ENCODE data around the gene AKAP12. TPM values are rescaled to one million over a fixed set of nuclear protein-coding genes. Genes with fewer than 3 reads are reported as not detected.

AKAP12 gene
- total and polyA plus RNA-seq, 2 donors (not counting 1 experiment from before 2014, with no cell fraction given), result 0.04 to 0.22 TPM

DNA sequence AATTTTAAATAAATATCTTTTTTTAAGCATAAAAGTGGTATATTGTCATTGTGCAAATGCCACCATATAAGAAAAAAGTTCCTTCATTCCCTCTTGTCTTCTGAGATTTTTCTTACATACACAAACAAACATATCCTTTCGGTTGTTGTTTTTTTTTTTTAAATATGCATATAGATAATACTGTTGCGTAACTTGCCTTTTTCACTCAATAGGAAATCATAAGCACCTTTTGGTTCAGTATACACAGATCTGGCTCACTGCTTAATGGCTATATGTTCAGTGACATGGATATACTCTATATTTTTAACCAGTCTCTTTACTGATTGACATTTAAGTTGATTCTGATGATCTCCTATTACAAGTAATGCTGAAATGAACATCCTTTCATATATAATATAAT is 40.1 kb downstream of the AKAP12 start:
- ATAC-seq (ENCODE audit: low read depth) (no peak), DNase-seq (no peak)
- Histone ChIP-seq H3K36me3 (replicated peaks in 1 of 2; ENCODE audit: control extremely low read depth in 1 of 2, control insufficient read depth in 1 of 2, extremely low read depth in 1 of 2, insufficient read depth in 2 of 2, low read length in 1 of 2) (no peaks in the 10 kb centered on the region), H3K4me3 (ENCODE audit: control extremely low read depth in 1 of 5, extremely low read depth in 1 of 5, insufficient read depth in 1 of 5, low read depth in 2 of 5, low read length in 4 of 5) (no peak overlapping the region), H4K20me1 (ENCODE audit: control insufficient read depth, insufficient read depth, low read length, poor library complexity, severe bottlenecking) (no peaks in the 10 kb centered on the region), H3K79me2 (ENCODE audit: control insufficient read depth, insufficient read depth, low read length) (no peaks in the 10 kb centered on the region), H3K4me1 (ENCODE audit: control insufficient read depth in 2 of 2, insufficient read depth in 2 of 2, low read length in 2 of 2) (peaks cover 5 to 12% of the 10 kb centered on the region in 2 donors), H2AFZ (ENCODE audit: insufficient read depth, low read depth, low read length, poor library complexity, severe bottlenecking) (no peak overlapping the region), H3K27ac (ENCODE audit: low read length in 2 of 2) (no peak overlapping the region), H3K9ac (ENCODE audit: low read length) (no peak overlapping the region), H3K4me2 (replicated peaks; ENCODE audit: low read depth, low read length, poor library complexity, severe bottlenecking) (no peak overlapping the region), H3K9me3 (ENCODE audit: control extremely low read depth in 1 of 3, control insufficient read depth in 2 of 3, insufficient read depth in 1 of 3, low read length in 2 of 3) (no peaks in the 10 kb centered on the region), H3K27me3 (replicated peaks in 1 of 4; ENCODE audit: control extremely low read depth in 1 of 4, control insufficient read depth in 3 of 4, insufficient read depth in 4 of 4, low read length in 3 of 4) (peaks cover 0 to 2% (median 0%) of the 10 kb centered on the region in 4 experiments)
- Mint-ChIP-seq H3K27me3 (peaks cover 8% of the 10 kb centered on the region), H3K27ac (no peak overlapping the region), H3K4me1 (peaks cover 8% of the 10 kb centered on the region), H3K4me3 (no peak overlapping the region), H3K9me3 (ENCODE audit: insufficient read depth) (no peaks in the 10 kb centered on the region)
- ChIA-PET POLR2A (no interaction called here), CTCF (no interaction called here)
- intact Hi-C loops (cut with micrococcal nuclease), result no loop called here
- TF ChIP-seq EZH2 (IDR thresholded peaks at IDR 0.05; ENCODE audit: borderline replicate concordance, insufficient read depth, low read depth, low read length, poor library complexity, severe bottlenecking), result no peak
- no peak for TF ChIP-seq CTCF (IDR thresholded peaks at IDR 0.05)
- WGBS (ENCODE audit: insufficient coverage), result no CpG with 5 or more reads among the region's 2 CpGs

DNA sequence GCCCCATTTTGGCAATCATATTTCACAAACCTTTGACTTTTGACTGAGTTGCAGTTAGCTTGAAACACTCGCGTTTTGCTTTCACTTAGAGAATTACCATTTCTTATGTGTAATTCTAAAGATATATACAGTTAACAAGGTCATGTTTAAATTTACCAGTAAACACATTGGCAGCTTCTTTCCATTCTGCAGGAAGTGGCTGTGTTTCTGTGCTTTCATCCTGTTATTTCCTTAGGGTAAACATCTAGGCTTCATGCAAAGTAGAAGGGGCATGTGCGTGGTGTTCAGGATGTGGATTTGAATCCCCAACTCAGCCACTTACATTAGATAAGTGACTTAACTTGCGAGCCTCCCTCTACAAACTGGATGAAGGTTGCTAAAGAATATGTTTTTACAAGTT is 41.1 kb downstream of the AKAP12 start:
- ATAC-seq (ENCODE audit: low read depth) (no peak), DNase-seq (no peak)
- WGBS (ENCODE audit: insufficient coverage), result 40% methylated on average over 1 of the region's 4 CpGs
- Mint-ChIP-seq H3K27me3 (peaks cover 9% of the 10 kb centered on the region), H3K27ac (no peak overlapping the region), H3K4me1 (peaks cover 13% of the 10 kb centered on the region), H3K4me3 (no peak overlapping the region), H3K9me3 (ENCODE audit: insufficient read depth) (no peaks in the 10 kb centered on the region)
- Histone ChIP-seq H3K4me3 (ENCODE audit: control extremely low read depth in 1 of 5, extremely low read depth in 1 of 5, insufficient read depth in 1 of 5, low read depth in 2 of 5, low read length in 4 of 5) (no peak overlapping the region), H3K27me3 (replicated peaks in 1 of 4; ENCODE audit: control extremely low read depth in 1 of 4, control insufficient read depth in 3 of 4, insufficient read depth in 4 of 4, low read length in 3 of 4) (peaks cover 0 to 2% (median 0%) of the 10 kb centered on the region in 4 experiments), H3K9ac (ENCODE audit: low read length) (no peak overlapping the region), H3K4me1 (ENCODE audit: control insufficient read depth in 2 of 2, insufficient read depth in 2 of 2, low read length in 2 of 2) (peaks cover 12% of the 10 kb centered on the region in 2 donors), H3K9me3 (ENCODE audit: control extremely low read depth in 1 of 3, control insufficient read depth in 2 of 3, insufficient read depth in 1 of 3, low read length in 2 of 3) (no peaks in the 10 kb centered on the region), H3K79me2 (ENCODE audit: control insufficient read depth, insufficient read depth, low read length) (no peaks in the 10 kb centered on the region), H3K4me2 (replicated peaks; ENCODE audit: low read depth, low read length, poor library complexity, severe bottlenecking) (no peak overlapping the region), H3K36me3 (replicated peaks in 1 of 2; ENCODE audit: control extremely low read depth in 1 of 2, control insufficient read depth in 1 of 2, extremely low read depth in 1 of 2, insufficient read depth in 2 of 2, low read length in 1 of 2) (no peaks in the 10 kb centered on the region), H4K20me1 (ENCODE audit: control insufficient read depth, insufficient read depth, low read length, poor library complexity, severe bottlenecking) (no peaks in the 10 kb centered on the region), H3K27ac (ENCODE audit: low read length in 2 of 2) (no peak overlapping the region), H2AFZ (ENCODE audit: insufficient read depth, low read depth, low read length, poor library complexity, severe bottlenecking) (no peak overlapping the region)
- TF ChIP-seq CTCF (IDR thresholded peaks at IDR 0.05) (no peak), EZH2 (IDR thresholded peaks at IDR 0.05; ENCODE audit: borderline replicate concordance, insufficient read depth, low read depth, low read length, poor library complexity, severe bottlenecking) (no peak)
- intact Hi-C loops (cut with micrococcal nuclease), result no loop called here
- ChIA-PET POLR2A (no interaction called here), CTCF (no interaction called here)

Data from B cell (primary cell).